Naive B cell (primary cell): ENCODE data around the gene ANO8. TPM values are rescaled to one million over a fixed set of nuclear protein-coding genes. Genes with fewer than 3 reads are reported as not detected.

Experiments
- ATAC-seq, 2 donors: fragments of 150-1000 bp; cut with Tn5 transposase; 2 replicates each; pipeline ENCODE4 v1.10.0; 2021; ENCODE audit warnings: low read depth in 2 of 2, mild to moderate bottlenecking in 2 of 2, moderate library complexity in 2 of 2
- DNase-seq: peaks from one replicate; pipeline ENCODE4 v3.0.0; 2022
- H3K27ac Mint-ChIP-seq, 6 donors: one replicate each; pipeline ENCODE4 v1.8.0; 2020 to 2022; ENCODE audit warnings: mild to moderate bottlenecking in 6 of 6, mixed read lengths in 6 of 6, moderate library complexity in 5 of 6, inconsistent platforms in 2 of 6
- H3K27me3 Mint-ChIP-seq, 3 donors: one replicate each; pipeline ENCODE4 v1.8.0; 2021 to 2022; ENCODE audit warnings: mixed read lengths in 3 of 3, mild to moderate bottlenecking in 1 of 3
- H3K36me3 Mint-ChIP-seq, 2 donors: one replicate each; pipeline ENCODE4 v1.8.0; 2020 to 2022; ENCODE audit warnings: mixed read lengths in 2 of 2, inconsistent platforms in 1 of 2, mild to moderate bottlenecking in 1 of 2
- H3K4me1 Mint-ChIP-seq, 3 donors: one replicate each; pipeline ENCODE4 v1.8.0; 2020 to 2022; ENCODE audit warnings: mixed read lengths in 3 of 3, inconsistent platforms in 1 of 3, mild to moderate bottlenecking in 1 of 3, moderate library complexity in 1 of 3
- H3K4me3 Mint-ChIP-seq, 8 donors: one replicate each; pipeline ENCODE4 v1.8.0; 2020 to 2022; ENCODE audit warnings: mild to moderate bottlenecking in 8 of 8, mixed read lengths in 8 of 8, moderate library complexity in 8 of 8, inconsistent platforms in 2 of 8
- H3K9me3 Mint-ChIP-seq, 7 donors: one replicate each; pipeline ENCODE4 v1.8.0; 2020 to 2022; ENCODE audit warnings: mixed read lengths in 7 of 7, mild to moderate bottlenecking in 5 of 7, inconsistent platforms in 2 of 7, moderate library complexity in 1 of 7
- polyA plus RNA-seq, 6 donors: library from polyadenylated mRNA; unstranded; fragments of 300-500 nt; fragmentation: Illumina TruSeq; gene quantifications; one replicate each; pipeline ENCODE4 v1.2.3, GENCODE V29; 2021; ENCODE audit warnings: low read depth in 6 of 6

The ANO8 gene
- polyA plus RNA-seq, 6 donors from 2014 or later, result not detected

DNA sequence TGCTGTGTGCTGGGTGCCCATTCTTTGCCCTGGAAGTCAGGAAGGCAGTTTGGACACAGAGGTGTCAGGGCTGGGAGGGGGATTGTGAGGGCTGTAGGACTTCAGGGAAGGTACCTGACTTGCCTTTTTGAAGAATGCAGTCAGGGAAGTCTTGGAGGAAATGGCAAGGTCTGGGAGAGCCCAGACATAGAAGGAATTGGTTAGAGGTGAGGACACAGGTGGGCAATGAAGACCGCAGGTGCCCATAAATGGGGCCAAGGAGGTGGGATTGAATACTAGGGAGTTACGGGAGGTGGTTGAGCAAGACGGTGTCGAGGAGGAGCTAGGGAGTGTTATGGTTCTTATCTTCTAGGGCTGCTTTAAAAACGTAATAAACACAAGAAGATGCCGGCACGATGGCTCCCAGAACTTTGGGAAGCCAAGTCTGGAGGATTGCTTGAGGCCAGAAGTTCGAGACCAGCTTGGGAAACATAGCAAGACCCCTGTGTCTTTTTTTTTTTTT lies 26.7 kb downstream of the ANO8 start:
- no peaks in the 10 kb centered on the region for H3K9me3 Mint-ChIP-seq
- peak overlapping the region in 2 of 6 donors; percentile 46 to 92 for H3K27ac Mint-ChIP-seq

DNA sequence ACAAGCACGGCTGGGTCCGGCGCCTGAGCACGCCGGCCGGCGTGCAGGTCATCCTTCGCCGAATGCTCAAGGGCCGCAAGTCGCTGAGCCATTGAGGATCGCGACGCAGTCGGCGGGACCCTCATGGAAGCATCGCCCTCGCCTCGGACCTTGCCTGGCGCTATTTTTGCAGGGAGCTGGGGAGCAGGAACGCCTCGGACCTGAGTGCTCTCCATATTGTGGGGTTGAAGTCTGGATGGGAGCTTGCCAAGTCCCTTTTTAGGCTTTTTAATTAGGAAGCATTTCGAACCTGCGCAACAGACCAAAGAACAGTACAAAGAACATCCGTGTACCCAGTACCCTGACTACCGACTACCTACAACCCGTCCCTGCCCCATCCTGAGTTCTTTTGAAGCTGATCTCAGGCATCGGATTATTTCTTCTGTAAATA lies 28.4 kb downstream of the ANO8 start:
- peaks cover 34 to 74% (median 53%) of the 10 kb centered on the region in 3 donors for H3K4me1 Mint-ChIP-seq
- H3K36me3 Mint-ChIP-seq, result no peaks in the 10 kb centered on the region
- DNase-seq (no peak), ATAC-seq (no peak)
- H3K4me3 Mint-ChIP-seq, result peak overlapping the region; percentile 80 to 94 (median 92)
- H3K27ac Mint-ChIP-seq, result peak overlapping the region in 3 of 6 donors; percentile 61 to 82 (median 81)
- H3K9me3 Mint-ChIP-seq, result no peaks in the 10 kb centered on the region
- H3K27me3 Mint-ChIP-seq, result no peaks in the 10 kb centered on the region

More for the DNA sequence above, 26.7 kb downstream of the ANO8 start:
- ATAC-seq (no peak), DNase-seq (no peak)
- Mint-ChIP-seq H3K4me1 (peaks cover 34 to 70% (median 56%) of the 10 kb centered on the region in 3 donors), H3K27me3 (no peaks in the 10 kb centered on the region), H3K4me3 (peak overlapping the region in 7 of 8 donors; percentile 11 to 93 (median 65)), H3K36me3 (no peaks in the 10 kb centered on the region)

GRCh38 chr19:17305517-17306284 lies 29.0 kb downstream of the ANO8 start, which contains the start of gene MRPL34:
Gene MRPL34 (plus strand): TSS chr19:17305872. CDS start chr19:17305893, 21 bp downstream.
- H3K4me3 Mint-ChIP-seq, result peak within 1 kb of the TSS; percentile 80 to 94 (median 92)
- H3K4me1 Mint-ChIP-seq, result peaks cover 34 to 69% (median 47%) of the 10 kb centered on the region in 3 donors
- peak within 1 kb of the TSS; percentile 61 to 93 (median 85) for H3K27ac Mint-ChIP-seq
- no peaks in the 10 kb centered on the region for H3K27me3 Mint-ChIP-seq
- ATAC-seq (peak; percentile 66), DNase-seq (peak; percentile 97)
- H3K36me3 Mint-ChIP-seq, result no peaks in the 10 kb centered on the region
- no peaks in the 10 kb centered on the region for H3K9me3 Mint-ChIP-seq

DNA sequence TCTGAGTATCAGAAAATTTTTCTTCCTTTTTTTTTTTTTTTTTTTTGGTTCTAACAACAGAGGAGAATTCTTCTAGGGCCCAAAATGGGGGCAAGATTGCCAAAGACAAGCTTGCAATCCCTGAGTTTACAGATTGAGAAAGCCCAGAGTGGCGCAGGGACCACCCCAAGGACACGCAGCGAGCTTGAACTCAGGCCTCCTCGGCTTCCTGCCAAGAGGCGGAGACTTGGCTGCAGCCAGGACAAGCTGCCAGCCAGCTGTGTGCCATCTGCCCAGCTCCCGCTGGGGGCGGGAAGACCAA lies 29.5 kb downstream of the ANO8 start:
- peak overlapping the region; percentile 59 to 93 (median 79) for H3K27ac Mint-ChIP-seq
- H3K27me3 Mint-ChIP-seq, result no peaks in the 10 kb centered on the region
- no peaks in the 10 kb centered on the region for H3K36me3 Mint-ChIP-seq
- peak overlapping the region in 7 of 8 donors; percentile 68 to 94 (median 92) for H3K4me3 Mint-ChIP-seq
- no peak for DNase-seq
- no peaks in the 10 kb centered on the region for H3K9me3 Mint-ChIP-seq
- no peak for ATAC-seq
- H3K4me1 Mint-ChIP-seq, result peaks cover 31 to 64% (median 41%) of the 10 kb centered on the region in 3 donors

DNA sequence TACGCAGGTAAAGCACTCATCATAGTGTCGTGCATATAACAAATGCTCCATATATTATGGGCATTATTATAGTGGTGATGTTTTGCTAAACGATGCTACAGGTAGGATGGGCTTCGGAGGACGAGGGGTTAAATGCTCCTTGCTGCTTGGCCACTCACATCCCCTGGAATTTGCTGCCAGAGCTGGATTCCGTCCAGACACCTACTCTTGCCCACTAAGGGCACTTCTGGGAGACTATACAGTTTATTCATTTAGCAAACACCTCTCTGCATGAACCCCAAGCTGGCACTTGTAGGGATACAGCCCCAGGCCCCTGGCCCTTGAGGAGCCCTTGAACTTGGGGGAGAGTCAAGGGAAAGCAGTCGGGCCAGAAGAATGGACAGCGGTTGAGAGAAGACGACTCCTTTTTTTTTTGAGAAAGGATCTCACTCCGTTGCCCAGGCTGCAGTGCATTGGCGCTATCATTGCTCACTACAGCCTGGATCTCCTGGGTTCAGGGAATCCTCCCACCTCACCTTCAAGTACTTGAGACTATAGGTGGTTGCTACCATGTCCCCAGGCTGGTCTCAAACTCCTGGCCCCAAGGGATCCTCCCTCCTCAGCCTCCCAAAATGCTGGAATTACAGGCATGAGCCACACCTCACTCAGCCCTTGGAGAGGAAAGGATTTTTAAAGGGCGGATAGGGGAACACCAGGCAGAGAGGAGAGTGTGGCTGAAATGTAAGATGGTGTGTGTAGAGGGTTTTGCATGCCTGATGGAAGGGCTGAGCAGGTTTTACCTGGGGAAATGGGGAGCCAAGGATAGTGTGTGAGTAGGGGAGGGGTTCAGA lies 30.1 kb downstream of the ANO8 start:
- no peak for ATAC-seq
- peak overlapping the region in 7 of 8 donors; percentile 65 to 94 (median 92) for H3K4me3 Mint-ChIP-seq
- H3K4me1 Mint-ChIP-seq, result peaks cover 29 to 61% (median 38%) of the 10 kb centered on the region in 3 donors
- no peaks in the 10 kb centered on the region for H3K36me3 Mint-ChIP-seq
- DNase-seq, result no peak
- no peaks in the 10 kb centered on the region for H3K27me3 Mint-ChIP-seq
- peaks cover 0 to 1% (median 0%) of the 10 kb centered on the region in 7 donors for H3K9me3 Mint-ChIP-seq
- peak overlapping the region; percentile 59 to 93 (median 79) for H3K27ac Mint-ChIP-seq

GRCh38 chr19:17303940-17304267 lies 30.8 kb downstream of the ANO8 start:
- ATAC-seq, result no peak
- peak overlapping the region in 7 of 8 donors; percentile 15 to 94 (median 84) for H3K4me3 Mint-ChIP-seq
- peak overlapping the region in 1 of 6 donors; percentile 72 for H3K27ac Mint-ChIP-seq
- no peaks in the 10 kb centered on the region for H3K36me3 Mint-ChIP-seq
- peaks cover 22 to 54% (median 31%) of the 10 kb centered on the region in 3 donors for H3K4me1 Mint-ChIP-seq
- DNase-seq, result no peak
- peaks cover 0 to 1% (median 0%) of the 10 kb centered on the region in 7 donors for H3K9me3 Mint-ChIP-seq
- H3K27me3 Mint-ChIP-seq, result no peaks in the 10 kb centered on the region

- Mint-ChIP-seq H3K27me3 (no peaks in the 10 kb centered on the region), H3K4me1 (peaks cover 22 to 51% (median 29%) of the 10 kb centered on the region in 3 donors), H3K36me3 (no peaks in the 10 kb centered on the region), H3K27ac (peak within 1 kb of the TSS; percentile 49 to 75 (median 68)), H3K4me3 (peak within 1 kb of the TSS; percentile 78 to 94 (median 89)), H3K9me3 (peaks cover 0 to 1% (median 0%) of the 10 kb centered on the region in 7 donors)
- DNase-seq, result peak; percentile 91
- peak; percentile 65 to 67 for ATAC-seq
Measured at GRCh38 chr19:17303167-17303939, 31.3 kb downstream of the ANO8 start, which contains the start of gene ABHD8. Gene ABHD8 (minus strand): TSS chr19:17303425. CDS start chr19:17301616, 1,809 bp downstream.

DNA sequence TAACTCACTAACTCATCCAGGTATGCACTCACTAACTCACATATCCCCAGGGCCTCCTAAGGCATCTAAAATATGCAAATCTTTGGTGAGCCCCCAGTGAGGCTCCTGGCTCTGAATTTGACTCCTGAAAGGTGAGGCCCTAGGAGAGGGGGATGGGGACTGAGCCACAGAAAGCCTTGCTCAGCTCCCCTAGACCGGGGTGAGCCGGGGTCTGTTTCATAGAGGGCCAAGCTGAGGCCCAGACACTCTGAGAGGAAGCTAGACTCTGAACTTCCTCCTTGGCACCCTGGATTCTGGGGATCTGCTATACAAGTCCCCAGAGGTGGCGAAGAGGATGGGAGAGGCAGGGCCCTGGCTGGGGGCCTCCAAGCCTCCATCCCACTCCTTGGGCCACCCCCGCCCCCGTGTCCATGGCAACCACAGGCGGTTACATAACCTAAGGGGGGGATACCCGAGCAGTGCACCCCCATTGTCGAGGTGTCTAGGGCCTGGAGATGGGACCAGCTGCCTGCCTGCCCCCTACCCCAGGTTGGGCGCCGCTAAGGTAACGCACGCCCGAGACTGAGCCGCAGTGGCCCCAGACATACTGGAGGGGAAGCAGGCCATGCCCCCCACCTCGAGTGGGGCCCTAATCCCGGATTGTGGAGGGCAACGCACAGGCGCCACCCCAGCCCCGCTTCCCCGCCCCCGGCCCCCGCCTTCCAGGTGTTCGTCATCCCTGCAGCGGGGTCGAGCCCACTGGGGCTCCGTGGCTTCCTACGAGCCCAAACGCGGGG lies 32.1 kb downstream of the ANO8 start:
- peak overlapping the region; percentile 78 to 92 (median 85) for H3K4me3 Mint-ChIP-seq
- no peaks in the 10 kb centered on the region for H3K27me3 Mint-ChIP-seq
- peaks cover 0 to 1% (median 0%) of the 10 kb centered on the region in 7 donors for H3K9me3 Mint-ChIP-seq
- ATAC-seq (peak; percentile 0), DNase-seq (peak; percentile 27)
- no peaks in the 10 kb centered on the region for H3K36me3 Mint-ChIP-seq
- H3K27ac Mint-ChIP-seq, result peak overlapping the region in 4 of 6 donors; percentile 21 to 75 (median 73)
- peaks cover 16 to 46% (median 24%) of the 10 kb centered on the region in 3 donors for H3K4me1 Mint-ChIP-seq

GRCh38 chr19:17300992-17301619 lies 33.5 kb downstream of the ANO8 start:
- no peak for DNase-seq
- no peaks in the 10 kb centered on the region for H3K36me3 Mint-ChIP-seq

GRCh38 chr19:17296976-17297375 lies 37.7 kb downstream of the ANO8 start:
- H3K27ac Mint-ChIP-seq, result no peak overlapping the region
- no peak overlapping the region for H3K4me3 Mint-ChIP-seq
- no peak for ATAC-seq
- peaks cover 1 to 11% (median 4%) of the 10 kb centered on the region in 3 donors for H3K4me1 Mint-ChIP-seq
- no peaks in the 10 kb centered on the region for H3K36me3 Mint-ChIP-seq
- no peaks in the 10 kb centered on the region for H3K27me3 Mint-ChIP-seq
- no peak for DNase-seq
- H3K9me3 Mint-ChIP-seq, result peaks cover 0 to 1% (median 0%) of the 10 kb centered on the region in 7 donors

More at GRCh38 chr19:17300992-17301619, 33.5 kb downstream of the ANO8 start:
- no peak for ATAC-seq
- H3K27me3 Mint-ChIP-seq, result no peaks in the 10 kb centered on the region
- H3K9me3 Mint-ChIP-seq, result peaks cover 0 to 1% (median 0%) of the 10 kb centered on the region in 7 donors
- H3K4me1 Mint-ChIP-seq, result peaks cover 15 to 32% (median 24%) of the 10 kb centered on the region in 3 donors
- H3K27ac Mint-ChIP-seq, result no peak overlapping the region
- H3K4me3 Mint-ChIP-seq, result peak overlapping the region in 2 of 8 donors; percentile 17 to 43

DNA sequence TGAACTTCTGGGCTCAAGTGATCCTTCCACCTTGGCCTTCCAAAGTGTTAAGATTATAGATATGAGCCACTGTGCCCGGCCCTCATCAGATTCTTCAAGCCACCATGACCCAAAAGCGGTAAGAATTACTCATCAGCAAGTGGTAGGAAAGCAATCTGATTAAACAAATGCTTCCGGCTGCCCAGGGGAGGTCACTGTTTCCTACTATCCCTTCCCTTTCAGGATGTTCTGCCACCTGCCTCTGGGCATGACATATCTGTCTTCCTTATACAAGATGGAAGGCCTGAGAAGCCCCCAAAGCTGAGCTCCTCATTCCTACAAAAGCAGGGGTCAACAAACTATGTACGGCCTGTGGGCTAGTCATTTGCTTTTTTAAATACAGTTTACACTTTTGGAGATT lies 38.4 kb downstream of the ANO8 start:
- Mint-ChIP-seq H3K27me3 (no peaks in the 10 kb centered on the region), H3K9me3 (peaks cover 0 to 1% (median 0%) of the 10 kb centered on the region in 7 donors), H3K27ac (peak overlapping the region in 2 of 6 donors; percentile 42 to 69), H3K36me3 (no peaks in the 10 kb centered on the region), H3K4me3 (peak overlapping the region in 1 of 8 donors; percentile 16), H3K4me1 (peaks cover 4 to 10% (median 5%) of the 10 kb centered on the region in 3 donors)
- DNase-seq (no peak), ATAC-seq (no peak)
